Fibroblast of skin of scalp (primary cell): ENCODE results near the gene YBX1.
"Not testable (repeated sequence)": the region's sequence is repeated elsewhere in the genome, so short reads cannot be mapped to it uniquely, and the experiment has no call there.

ENCODE experiments used
- DNase-seq: peaks from one replicate; pipeline ENCODE4 v3.0.0-alpha.2; 2013

YBX1 gene

DNA sequence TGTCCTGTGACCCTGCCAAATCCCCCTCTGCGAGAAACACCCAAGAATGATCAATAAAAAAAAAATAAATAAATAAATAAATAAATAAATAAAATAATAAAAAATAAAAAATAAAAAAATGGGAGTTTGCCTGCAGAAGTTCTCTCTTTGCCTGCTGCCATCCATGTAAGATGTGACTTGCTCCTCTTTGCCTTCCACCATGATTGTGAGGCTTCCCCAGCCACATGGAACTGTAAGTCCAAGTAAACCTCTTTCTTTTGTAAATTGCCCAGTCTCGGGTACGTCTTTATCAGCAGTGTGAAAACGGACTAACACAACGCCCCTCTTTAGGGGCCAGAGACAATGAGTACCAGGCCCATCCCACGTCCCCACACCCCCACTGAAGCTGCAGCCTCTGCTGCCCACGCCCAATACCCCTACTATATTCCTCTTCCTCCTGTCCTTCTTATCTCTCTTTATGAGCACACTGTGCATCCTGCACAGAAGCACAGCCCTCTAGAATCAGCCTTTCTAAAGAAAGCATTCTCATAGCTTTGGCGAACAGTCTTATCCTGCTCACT is 69.4 kb downstream of the YBX1 start:
- DNase-seq: not testable (repeated sequence)

GRCh38 chr1:42752284-42752683 is 70.1 kb downstream of the YBX1 start:
- no peak for DNase-seq

GRCh38 chr1:42753070-42753469 is 70.9 kb downstream of the YBX1 start:
- DNase-seq: peak; percentile 43
